ENCODE results near the gene FHL3. TPM values are rescaled to one million over a fixed set of nuclear protein-coding genes. Genes with fewer than 3 reads are reported as not detected.
"Not testable (repeated sequence)": the region's sequence is repeated elsewhere in the genome, so short reads cannot be mapped to it uniquely, and the experiment has no call there.

The FHL3 gene
- total RNA-seq, 4 donors from 2014 or later: 19.1 to 46.4 (median 35.1) TPM

- not testable (repeated sequence) for H3K27me3 ChIP-seq; DNase-seq (ENCODE audit: low spot score in 2 of 2); H3K4me3 ChIP-seq; H3K4me1 ChIP-seq; H3K27ac ChIP-seq; H3K9me3 ChIP-seq
- WGBS: 51% methylated on average over 6 of the region's 6 CpGs
- H3K36me3 ChIP-seq: peaks cover 78% of the 10 kb centered on the region
- TF ChIP-seq, protein P1, sequence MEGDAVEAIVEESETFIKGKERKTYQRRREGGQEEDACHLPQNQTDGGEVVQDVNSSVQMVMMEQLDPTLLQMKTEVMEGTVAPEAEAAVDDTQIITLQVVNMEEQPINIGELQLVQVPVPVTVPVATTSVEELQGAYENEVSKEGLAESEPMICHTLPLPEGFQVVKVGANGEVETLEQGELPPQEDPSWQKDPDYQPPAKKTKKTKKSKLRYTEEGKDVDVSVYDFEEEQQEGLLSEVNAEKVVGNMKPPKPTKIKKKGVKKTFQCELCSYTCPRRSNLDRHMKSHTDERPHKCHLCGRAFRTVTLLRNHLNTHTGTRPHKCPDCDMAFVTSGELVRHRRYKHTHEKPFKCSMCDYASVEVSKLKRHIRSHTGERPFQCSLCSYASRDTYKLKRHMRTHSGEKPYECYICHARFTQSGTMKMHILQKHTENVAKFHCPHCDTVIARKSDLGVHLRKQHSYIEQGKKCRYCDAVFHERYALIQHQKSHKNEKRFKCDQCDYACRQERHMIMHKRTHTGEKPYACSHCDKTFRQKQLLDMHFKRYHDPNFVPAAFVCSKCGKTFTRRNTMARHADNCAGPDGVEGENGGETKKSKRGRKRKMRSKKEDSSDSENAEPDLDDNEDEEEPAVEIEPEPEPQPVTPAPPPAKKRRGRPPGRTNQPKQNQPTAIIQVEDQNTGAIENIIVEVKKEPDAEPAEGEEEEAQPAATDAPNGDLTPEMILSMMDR (IDR thresholded peaks at IDR 0.05): peak; percentile 27 to 32
Observed at GRCh38 chr1:37975083-37975482, 30.2 kb downstream of the FHL3 start.

DNA sequence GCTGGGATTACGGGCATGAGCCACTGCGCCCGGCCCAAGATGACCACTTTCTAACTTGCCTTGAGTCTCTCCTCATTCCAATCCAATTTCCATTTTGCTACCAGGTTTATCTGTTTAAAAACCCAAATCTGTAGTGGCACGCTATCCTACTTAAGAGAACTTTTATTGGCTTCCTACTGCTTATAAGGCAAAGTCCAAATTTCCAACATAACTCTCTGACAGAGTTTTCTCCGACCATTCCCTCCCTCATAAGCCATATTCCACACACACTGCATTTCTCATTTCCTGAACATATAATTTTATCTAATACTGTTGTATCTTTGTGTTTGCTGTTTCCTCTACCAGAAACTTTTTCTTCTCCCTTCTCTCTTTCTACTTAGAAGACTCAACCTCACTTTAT lies 30.7 kb downstream of the FHL3 start:
- Histone ChIP-seq H3K27me3 (no peaks in the 10 kb centered on the region), H3K4me3 (no peak overlapping the region), H3K9me3 (no peaks in the 10 kb centered on the region), H3K36me3 (peaks cover 78% of the 10 kb centered on the region), H3K4me1 (no peaks in the 10 kb centered on the region), H3K27ac (no peak overlapping the region)
- DNase-seq (ENCODE audit: low spot score in 2 of 2): no peak
- TF ChIP-seq POLR2AphosphoS5 (IDR thresholded peaks at IDR 0.05): no peak
- WGBS: 97% methylated on average over 5 of the region's 5 CpGs

GRCh38 chr1:37973684-37974083 lies 31.6 kb downstream of the FHL3 start:
- H3K27me3 ChIP-seq; H3K9me3 ChIP-seq; H3K4me1 ChIP-seq; H3K27ac ChIP-seq; DNase-seq (ENCODE audit: low spot score in 2 of 2); H3K4me3 ChIP-seq: not testable (repeated sequence)
- H3K36me3 ChIP-seq: peaks cover 78% of the 10 kb centered on the region
- 90% methylated on average over 5 of the region's 5 CpGs for WGBS

DNA sequence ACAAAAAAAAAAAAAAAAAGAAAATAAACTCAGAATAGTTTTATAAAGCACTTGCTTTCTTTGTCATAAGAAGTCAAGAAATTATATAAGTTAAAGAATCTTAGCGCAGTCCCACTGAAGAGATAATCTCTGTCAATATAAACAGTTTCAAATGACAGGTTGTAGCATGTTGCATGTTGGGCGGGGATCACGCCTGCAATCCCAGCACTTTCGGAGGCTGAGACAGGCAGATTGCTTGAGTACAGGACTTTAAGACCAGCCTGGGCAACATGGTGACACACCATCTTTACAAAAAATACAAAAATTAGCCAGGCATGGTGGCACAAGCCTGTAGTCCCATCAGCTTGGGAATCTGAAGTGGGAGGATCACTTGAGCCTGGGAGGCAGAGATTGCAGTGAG lies 40.0 kb downstream of the FHL3 start:
- no peaks in the 10 kb centered on the region for H3K27me3 ChIP-seq
- H3K4me3 ChIP-seq: no peak overlapping the region
- WGBS: 59% methylated on average over 4 of the region's 4 CpGs
- no peak overlapping the region for H3K27ac ChIP-seq
- no peak for DNase-seq (ENCODE audit: low spot score in 2 of 2)
- peaks cover 5% of the 10 kb centered on the region for H3K4me1 ChIP-seq
- no peaks in the 10 kb centered on the region for H3K9me3 ChIP-seq
- TF ChIP-seq POLR2A (IDR thresholded peaks at IDR 0.05): no peak
- no peak for TF ChIP-seq EP300 (IDR thresholded peaks at IDR 0.05)
- TF ChIP-seq, protein P1 (IDR thresholded peaks at IDR 0.05): no peak
- no peak for TF ChIP-seq POLR2AphosphoS5 (IDR thresholded peaks at IDR 0.05)
- H3K36me3 ChIP-seq: peaks cover 79% of the 10 kb centered on the region

DNA sequence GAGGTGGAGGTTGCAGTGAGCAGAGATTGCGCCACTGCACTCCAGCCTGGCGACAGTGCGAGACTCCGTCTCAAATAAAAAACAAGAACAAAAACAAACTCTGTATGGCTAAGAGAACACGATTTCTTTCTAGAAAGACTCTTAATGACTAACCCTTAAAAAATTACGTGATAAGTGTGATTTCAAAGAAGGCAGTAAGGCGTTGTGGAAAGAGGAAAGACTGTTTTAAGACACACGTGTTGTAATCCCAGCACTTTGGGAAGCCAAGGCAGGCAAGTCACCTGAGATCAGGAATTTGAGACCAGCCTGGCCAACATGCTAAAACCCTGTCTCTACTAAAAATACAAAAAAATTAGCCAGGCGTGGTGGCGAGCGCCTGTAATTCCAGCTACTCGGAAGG lies 41.2 kb downstream of the FHL3 start:
- not testable (repeated sequence) for H3K27me3 ChIP-seq; H3K27ac ChIP-seq; H3K9me3 ChIP-seq; H3K4me1 ChIP-seq; H3K4me3 ChIP-seq; DNase-seq (ENCODE audit: low spot score in 2 of 2)
- 87% methylated on average over 12 of the region's 12 CpGs for WGBS
- peaks cover 81% of the 10 kb centered on the region for H3K36me3 ChIP-seq

DNA sequence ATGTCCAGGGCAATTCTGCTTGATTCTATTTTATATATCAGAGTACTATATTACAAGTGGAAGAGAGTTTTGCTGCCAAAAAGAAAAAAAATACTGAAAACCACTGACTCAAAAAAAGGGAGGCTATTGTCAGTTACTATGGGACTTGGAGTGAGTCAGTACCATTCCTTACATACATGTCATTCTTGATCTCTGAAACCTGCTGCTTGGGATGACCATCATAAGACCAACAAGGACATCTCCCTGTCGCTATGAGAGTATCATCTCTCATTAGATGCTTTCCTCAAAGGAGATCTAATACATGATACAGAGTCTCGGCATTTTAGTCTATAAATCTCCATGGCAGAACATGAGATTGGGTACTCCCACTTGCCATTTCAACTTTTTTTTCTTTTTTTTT lies 46.6 kb downstream of the FHL3 start:
- Histone ChIP-seq H3K9me3 (no peaks in the 10 kb centered on the region), H3K27ac (no peak overlapping the region), H3K4me3 (no peak overlapping the region), H3K4me1 (no peaks in the 10 kb centered on the region), H3K27me3 (no peaks in the 10 kb centered on the region), H3K36me3 (peaks cover 64% of the 10 kb centered on the region)
- TF ChIP-seq EP300 (IDR thresholded peaks at IDR 0.05): no peak
- TF ChIP-seq, protein P1 (IDR thresholded peaks at IDR 0.05): no peak
- TF ChIP-seq POLR2A (IDR thresholded peaks at IDR 0.05): no peak
- no peak for DNase-seq (ENCODE audit: low spot score in 2 of 2)
- WGBS: 100% methylated on average over 2 of the region's 2 CpGs

- Histone ChIP-seq H3K36me3 (peaks cover 47% of the 10 kb centered on the region), H3K4me1 (no peaks in the 10 kb centered on the region)
- no peak for DNase-seq (ENCODE audit: low spot score in 2 of 2)
Observed at GRCh38 chr1:37955685-37956084, 49.6 kb downstream of the FHL3 start.

More at GRCh38 chr1:37955685-37956084, 49.6 kb downstream of the FHL3 start:
- Histone ChIP-seq H3K9me3 (no peaks in the 10 kb centered on the region), H3K27ac (no peak overlapping the region), H3K4me3 (no peak overlapping the region), H3K27me3 (no peaks in the 10 kb centered on the region)
- TF ChIP-seq, protein P1 (IDR thresholded peaks at IDR 0.05): no peak
- no peak for TF ChIP-seq POLR2A (IDR thresholded peaks at IDR 0.05)
- no peak for TF ChIP-seq EP300 (IDR thresholded peaks at IDR 0.05)
- TF ChIP-seq POLR2AphosphoS5 (IDR thresholded peaks at IDR 0.05): no peak
- 84% methylated on average over 3 of the region's 3 CpGs for WGBS

Data from suprapubic skin (tissue), 4 donors.